Stimulated activated CD8-positive, alpha-beta memory T cell treated with anti-CD3 and anti-CD28 coated beads, Interleukin-15, amount 100 ng/mL, for 48 hours (primary cell): ENCODE data around the gene UNC5A.

Experiments
- DNase-seq, 2 donors: peaks; one replicate each; pipeline ENCODE4 v3.0.0-alpha.2; 2020; ENCODE audit warnings: low read depth in 2 of 2

UNC5A gene

DNA sequence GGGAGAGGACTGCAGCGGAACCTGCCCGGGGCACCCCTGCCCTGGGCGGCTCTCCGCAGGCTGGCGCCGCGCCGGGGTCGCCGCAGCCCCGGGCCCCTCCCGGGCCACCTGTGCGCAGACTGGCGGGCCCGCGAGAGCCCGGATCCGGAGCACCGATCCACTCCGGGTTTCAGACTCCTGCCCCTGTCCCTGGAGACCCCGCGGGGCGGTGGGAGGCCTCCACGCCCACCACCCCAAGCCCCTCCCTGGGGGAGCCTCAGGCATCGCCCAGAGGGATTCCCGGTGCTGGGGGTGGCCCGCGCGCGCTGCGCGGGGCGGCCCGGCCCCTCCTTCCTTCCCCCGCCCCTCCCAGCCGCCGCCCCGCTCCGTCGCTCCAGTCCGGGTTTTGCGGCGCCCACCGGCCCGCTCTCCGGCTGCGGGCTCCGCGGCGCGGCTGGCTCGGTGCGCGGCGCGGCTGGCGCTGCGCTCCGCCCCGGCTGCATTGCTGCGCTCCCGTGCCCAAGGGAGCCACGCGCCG, at the start of gene UNC5A:
Gene UNC5A (plus strand): TSS at position 479 of the 517 bp plus-strand sequence. CDS start 192 bp downstream, outside the sequence.
- peak in 1 of 2 donors; percentile 36 for DNase-seq

DNA sequence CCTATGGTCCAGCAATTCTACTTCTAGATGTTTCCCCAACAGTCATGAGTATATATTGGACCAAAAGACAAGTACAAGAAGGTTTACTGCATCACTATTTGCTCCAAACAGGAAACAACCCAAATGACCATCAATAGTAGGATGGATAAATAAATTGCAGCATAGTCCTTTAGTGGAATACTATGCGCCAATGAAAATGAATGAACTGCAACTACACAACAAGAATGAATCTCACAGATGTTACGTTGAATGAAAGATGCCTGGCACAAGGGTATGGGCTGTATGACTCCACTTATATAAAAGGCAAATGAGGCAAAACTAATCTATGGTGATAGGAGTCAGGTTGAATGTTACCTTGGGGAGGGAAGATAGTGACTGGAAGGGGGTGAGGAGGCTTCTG, 48.6 kb upstream of the UNC5A start:
- DNase-seq: no peak

DNA sequence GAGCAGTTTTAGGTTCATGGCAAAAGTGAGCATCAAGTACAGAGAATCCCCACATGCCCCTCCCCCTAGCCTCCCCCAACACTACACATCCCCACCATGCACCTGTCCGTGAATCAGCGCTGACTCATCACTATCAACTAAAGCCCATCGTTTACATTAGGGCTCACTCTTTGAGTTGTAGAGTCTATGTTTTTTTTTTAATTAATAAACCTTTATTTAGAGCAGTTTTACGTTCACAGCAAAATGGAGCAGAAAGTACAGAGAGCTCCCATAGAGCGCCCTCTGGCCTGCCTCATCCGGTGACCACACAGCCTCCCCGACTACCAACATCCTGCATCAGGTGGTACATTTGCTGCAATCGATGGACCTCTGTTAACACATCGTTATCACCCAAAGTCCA, 47.9 kb upstream of the UNC5A start:
- no peak for DNase-seq

DNA sequence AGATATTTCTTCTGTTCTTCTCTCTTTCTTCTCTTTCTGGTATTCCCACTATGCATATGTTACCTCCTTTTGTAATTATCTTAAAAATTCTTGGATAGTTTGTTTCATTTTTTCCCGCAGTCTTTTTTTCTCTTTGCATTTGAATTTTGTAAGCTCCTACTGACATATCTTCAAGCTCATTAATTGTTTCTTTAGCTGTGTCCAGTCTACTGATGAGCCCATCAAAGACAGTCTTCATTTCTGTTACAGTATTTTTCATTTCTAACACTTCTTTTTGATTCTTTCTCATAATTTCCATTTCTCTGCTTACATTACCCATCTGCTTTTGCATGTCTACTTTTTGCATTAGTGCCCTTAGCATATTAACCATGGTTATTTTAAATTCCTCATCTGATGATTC, 44.7 kb upstream of the UNC5A start:
- DNase-seq: no peak

DNA sequence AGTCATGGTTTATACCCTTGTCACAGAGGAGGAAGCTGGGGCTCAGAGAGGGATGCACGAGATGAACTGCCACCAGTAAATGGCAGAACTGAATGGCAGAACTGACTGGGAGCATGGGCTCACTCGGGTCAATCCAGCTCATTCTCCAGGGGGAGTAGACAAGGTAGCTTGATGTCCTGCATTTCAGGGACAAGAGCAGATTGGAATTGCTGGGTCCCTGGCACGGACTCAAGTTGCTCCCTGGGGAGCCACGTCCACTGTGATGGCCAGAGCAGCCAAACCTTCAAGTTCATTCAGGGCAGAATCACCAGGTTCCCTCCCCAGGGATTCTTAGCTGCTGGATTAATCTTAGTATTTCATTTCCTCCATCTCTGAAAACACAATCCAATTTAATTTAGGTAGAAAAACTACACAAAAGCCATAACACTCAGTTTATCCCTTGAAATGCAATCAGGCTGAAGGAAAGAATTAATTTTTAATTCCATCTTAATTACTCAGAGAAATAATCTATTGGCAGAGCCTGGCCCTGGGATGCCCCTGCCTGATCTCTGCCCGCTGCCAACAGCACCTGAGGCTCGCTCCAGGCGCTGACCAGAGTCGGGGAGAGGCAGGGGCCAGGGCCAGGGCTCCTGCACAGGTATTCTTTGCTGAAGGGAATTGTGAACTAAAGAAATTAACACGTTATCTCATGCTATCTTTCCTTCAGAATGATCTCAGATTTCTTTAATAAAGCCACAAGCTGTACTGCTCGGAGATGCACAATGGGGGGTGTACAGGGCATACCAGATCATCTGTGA, 42.0 kb upstream of the UNC5A start:
- DNase-seq: no peak

DNA sequence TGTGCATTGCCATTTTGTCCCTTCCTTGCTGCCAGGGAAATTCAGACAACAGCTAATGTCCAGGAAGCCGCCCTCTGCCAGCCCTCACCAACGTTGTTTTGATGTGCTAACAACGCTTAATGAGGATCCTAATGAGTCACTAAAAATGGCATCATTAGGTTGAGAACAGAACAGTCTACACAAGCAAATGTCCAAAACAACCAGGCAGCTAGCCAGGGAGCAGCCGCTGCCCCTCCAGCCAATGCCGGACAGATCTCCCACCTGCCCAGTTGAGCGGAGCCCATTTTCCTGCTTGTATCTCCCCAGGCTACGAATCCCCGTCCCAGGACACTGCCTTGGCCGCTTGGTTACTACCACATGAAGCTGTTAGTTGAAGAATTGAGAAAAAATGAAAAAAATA, 40.4 kb upstream of the UNC5A start:
- no peak for DNase-seq

DNA sequence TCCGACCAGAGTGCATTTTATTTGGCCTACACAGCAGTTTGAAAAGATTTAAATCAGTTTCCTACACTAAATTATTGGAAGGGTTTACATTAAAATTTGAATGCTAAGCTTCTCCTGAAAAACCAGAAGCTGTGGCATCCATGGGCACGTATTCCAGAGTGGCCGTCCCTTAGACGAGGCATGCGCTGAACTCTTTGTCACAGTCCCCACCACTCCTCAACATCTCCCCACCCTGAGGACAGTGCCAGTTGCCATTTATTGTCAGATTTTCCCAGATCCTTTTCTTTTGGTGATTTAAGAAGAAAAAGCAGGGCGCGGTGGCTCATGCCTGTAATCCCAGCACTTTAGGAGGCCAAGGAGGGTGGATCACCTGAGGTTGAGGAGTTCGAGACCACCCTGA, 39.9 kb upstream of the UNC5A start:
- no peak for DNase-seq

DNA sequence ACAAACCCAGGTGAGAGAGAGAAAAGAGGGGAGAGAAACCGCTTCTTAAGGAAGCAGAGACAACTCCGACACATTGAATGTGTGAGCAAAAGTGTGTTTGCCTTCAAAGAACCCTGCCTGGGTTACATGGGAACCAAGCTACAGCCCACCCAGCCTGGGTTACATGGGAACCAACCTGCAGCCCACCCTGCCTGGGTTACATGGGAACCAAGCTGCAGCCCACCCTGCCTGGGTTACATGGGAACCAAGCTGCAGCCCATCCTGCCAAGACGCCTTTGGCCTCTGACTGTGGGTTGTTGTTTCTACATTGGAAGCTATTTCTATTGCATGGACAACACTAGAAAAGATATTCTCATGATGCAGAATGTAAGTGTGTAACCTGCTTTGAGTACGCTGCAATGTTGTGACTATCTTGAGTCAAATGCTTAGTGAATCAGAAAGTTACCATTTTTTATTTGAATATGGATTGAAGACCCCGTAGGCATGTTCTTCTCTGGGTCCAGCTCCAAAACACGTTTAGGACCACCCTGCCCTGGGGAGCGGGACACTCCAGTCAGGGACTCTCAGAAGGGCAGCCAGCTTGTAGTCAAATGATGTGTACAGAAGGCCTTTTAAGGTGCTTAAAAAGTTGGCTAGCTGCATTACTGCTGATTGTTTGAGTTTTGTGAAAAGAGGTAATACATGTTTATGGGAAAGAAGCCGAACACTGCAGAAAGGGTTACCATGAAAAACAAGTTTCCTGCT, 39.1 kb upstream of the UNC5A start:
- DNase-seq: no peak

DNA sequence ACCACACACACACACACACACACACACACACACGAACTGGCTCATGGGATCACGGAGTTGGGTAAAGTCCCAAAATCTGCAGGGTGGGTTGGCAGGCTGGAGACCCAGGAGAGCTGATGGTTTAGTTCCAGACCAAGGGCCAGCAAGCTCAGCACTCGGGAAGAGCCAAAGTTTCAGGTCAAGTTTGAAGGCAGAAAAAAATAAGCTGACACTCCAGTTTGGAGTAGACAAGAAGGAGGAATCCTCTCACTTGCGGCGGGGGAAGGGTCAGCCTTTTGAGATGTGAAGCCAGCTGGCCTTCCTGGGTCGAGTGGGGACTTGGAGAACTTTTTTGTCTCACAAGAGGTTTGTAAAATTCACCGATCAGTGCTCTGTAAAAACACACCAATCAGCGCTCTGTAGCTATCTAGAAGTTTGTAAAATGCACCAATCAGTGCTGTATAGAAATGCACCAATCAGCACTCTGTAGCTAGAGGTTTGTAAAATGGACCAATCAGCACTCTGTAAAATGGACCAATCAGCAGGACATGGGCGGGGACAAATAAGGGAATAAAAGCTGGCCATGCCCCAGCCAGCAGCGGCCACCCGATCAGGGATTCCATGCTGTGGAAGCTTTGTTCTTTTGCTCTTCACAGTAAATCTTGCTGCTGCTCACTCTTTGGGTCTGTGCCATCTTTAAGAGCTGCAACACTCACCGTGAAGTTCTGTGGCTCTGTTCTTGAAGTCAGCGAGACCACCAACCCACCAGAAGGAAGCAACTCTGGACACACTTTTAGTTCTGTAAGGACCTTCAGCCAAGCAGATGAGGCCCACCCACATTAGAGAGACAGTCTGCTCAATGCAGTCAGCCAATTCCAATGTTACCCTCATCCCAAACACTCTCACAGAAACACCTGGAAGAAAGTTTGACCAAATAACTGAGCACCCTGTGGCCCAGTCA, 37.8 kb upstream of the UNC5A start:
- no peak for DNase-seq

DNA sequence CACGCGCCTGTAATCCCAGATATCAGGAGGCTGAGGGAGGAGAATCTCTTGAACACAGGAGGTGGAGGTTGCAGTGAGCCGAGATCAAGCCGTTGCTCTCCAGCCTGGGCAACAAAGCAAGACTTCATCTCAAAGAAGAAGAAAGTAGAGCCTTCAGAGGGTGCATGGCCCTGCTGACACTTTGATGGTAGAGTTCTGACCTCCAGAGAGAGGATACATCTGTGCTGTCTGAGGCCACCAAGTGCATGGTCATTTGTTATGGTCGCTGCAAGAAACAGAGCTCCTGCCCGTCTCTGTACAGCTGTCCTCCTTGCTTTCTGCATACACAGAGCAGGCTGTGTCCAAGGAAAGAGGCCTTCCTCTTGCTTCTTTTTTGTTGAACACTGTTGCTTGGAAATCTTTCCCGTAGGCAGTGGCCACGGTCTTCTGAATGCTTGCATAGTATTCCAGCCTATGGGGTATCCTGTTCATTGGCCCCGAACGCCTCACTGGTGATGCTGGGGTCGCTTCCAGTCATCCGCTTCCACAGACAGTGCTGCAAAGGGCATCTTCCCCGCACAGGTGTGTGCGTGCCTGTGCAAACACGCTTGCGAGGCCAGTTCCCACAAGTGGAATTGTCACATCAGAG, 36.8 kb upstream of the UNC5A start:
- DNase-seq: no peak

DNA sequence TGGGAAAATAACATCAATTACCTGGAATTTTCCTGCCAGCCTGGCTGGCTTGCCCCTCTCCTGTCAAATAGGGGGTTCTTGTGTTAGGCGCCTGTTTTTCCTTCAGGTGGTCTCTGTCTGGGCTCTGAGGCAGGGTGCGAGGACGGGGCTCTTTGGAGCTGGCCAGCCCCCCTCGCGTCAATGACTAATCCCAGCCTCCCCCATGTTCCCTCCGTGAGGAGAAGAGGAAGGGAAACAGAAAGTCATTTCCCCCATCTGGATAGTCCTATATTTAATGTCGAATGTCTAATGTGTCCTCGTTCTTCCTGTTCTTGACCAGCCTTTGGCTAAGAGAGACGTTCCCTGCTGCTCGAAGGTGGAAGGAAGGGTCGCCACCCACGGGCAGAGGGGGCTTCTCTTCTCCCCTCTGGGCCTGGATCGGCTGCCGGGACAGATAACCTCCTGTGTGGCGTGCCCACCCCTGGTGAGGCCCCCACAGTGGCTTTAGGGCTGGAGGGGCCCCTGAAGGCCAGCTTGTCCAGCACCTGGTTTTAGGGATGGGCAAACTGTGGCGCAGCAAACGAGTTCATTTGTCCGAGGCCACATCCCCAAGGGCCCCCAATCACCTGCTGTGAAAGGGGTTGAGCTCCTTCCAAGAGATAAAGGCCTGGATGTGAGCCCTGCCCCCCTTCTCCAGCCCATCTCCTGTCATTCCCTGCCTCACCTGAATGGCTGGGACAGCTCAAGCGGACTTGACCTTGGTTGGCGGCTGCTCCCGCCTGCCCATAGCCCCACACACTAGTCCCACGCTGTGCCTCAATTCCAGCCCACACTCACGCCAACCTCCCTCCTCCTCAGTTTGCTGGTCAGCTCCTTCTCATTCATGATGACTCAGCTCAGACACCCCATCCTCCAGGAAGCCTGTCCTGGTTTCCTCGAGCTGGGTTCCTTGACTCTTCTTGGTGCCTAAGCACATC, 35.9 kb upstream of the UNC5A start:
- no peak for DNase-seq

DNA sequence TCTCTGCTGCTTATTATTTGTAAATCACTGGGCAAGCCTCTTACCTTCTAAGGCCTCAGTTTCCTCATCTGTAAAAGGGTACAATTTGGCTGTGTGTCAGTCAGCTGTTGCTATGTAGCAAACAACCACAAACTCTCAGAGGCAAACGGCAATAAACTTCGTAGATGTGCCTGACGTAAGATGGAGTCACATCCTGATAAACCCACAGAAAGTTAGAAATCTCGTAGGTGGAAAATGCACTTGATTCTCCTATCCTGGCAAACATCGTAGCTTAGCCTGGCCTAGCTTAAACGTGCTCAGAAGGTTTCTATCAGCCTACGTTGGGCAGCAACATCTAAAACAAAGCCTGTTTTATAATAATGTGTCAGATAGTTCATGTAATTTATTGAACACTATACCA, 35.0 kb upstream of the UNC5A start:
- no peak for DNase-seq

DNA sequence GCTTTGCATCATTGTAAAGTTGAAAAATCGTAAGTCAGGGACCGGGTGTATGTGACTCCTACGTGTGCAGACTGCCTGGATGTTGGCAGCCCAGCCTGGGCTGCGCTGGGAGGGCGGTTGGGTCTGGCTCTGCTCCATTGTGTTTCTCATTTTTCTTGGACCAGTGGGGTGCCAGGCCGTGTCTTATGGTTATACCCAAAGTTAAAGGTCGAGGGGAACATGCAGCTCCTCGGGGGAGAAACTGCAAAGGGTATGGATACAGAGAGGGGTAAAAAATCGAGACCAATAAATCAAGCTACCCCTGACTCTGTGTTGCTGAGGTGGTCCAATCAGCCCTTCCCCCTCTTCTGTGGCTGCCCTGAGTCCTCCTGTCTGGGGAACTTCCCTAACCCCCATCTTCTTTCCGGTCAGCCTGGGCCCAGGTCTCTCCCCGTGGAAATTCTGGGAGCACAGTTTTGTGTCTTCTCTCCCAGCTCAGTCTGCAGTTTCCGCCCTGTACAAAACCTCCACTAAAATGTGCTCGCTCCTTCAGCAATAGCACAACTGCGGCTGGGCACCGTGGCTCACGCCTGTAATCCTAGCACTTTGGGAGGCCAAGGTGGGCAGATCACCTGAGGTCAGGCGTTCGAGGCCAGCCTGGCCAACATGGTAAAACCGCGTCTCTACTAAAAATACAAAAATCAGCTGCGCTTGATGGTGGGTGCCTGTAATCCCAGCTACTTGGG, 34.1 kb upstream of the UNC5A start:
- no peak for DNase-seq

DNA sequence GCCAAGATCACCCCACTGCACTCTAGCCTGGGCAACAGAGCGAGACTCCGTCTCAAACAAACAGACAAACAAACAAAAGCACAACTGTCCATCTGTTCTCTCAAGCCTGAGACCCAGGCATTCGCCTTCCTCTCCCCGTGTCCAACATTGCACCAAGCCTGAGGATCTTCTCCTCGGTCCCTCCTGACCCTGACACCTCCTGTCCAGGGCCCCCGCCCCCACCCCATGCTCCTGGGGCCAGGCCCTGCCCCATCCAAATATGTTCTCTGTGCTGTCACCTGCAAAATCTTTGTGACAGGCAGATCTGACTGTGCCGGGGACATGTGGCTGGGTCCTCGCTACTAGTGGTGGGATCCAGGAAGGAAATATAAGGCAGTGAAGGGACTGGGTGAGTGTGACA, 33.4 kb upstream of the UNC5A start:
- DNase-seq: no peak

DNA sequence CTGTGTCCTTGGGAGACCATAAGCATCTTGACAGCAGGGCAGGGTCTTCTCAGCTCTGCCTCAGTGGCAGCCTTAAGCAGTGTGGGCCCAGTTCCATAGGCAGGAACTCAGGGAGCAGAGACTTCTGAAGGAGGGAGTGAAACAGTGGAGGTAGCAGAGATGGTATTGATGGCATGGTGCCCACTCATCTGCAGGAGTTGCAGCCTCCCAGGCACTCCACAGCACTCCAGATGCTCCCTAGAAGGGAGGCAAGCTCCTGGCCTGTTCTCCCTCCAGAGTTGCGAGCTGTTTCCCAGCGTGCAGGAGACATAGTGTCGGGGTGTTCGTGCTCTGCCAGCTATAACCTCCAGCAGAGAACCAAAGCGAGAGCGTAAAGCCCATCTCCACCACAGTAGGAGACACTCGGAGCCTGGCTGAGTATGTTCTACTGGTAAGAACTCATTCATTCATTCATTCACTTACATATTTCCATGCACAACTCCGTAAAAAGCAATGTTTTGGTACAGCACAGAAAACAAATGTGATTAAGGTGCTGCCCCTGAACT, 31.4 kb upstream of the UNC5A start:
- no peak for DNase-seq

DNA sequence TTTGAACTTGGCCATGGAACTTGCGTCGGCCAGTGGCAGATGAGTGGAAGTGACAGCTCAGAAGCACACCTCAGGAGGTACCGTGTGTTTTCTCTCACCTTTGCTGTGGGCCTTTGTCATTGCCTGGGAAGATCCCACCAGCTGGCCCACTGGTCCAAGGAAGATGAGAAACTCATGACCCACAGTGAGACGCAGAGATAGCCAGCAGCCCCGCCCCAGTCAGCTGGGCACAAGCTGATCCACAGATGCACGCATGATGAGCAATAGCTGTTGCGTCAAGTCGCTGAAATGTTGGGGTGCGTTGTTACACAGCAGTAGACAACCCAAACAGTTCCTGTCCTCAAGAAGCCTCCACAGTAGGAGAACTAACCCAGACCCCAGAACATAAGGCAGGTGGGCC, 30.8 kb upstream of the UNC5A start:
- DNase-seq: no peak

DNA sequence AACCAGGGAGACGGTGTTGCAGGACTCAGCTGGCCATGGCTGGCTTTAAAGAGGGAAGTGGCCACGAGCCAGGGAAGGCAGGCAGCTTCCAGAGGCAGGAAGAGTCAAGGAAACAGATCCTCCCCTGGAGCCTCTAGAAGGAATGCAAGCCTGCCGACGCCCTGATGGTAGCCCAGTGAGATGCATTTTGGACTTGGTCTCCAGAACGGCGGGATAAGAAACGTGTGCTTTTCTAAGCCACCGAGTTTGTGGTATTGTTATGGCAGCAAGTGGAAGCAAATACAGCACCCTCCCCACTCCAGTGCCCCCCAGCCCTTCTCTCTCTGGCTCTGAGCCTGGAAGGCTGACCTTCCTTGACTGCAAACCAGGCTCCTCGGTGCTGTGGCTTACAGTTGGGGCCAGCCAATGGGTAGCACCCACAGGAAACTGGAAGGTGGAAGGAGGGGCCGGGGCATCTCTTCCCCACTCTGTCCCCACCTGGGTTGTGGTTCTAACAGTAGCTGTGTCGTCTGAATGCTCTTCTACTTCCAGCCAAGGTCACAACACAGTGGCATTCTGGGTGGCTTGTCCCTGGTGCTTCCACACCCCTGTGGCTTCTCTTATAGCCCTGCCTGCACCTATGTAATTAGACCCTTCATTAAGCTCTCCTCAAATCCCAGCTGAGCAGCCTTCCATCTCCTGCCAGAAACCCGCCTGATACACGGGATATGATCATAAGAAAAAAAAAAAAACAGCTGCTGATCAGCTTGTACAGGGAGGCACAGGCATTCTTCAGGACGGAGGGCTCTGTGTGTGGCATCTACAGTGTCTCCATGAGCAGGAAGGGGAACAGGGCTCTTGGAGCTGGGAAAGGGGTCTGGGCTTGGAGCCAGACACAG, 29.9 kb upstream of the UNC5A start:
- no peak for DNase-seq

DNA sequence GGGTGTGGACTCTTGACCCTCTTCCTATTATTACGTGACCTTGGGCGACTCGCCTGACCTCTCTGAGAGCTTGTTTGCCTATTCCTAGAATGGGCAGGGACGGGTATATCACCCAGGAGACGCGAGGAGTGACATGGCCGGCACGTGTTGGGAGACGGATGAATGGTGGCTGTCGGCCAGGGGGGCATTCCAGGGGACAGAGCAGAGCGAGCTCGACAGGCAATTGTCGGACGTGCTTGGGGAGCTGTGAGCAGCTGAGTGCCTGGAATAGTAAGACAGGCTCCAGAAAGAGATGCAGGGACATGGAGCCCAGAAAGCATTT, 29.3 kb upstream of the UNC5A start:
- no peak for DNase-seq
